GM10266 (cell line): ENCODE data around the gene TBX2.
"Not testable (repeated sequence)": the region's sequence is repeated elsewhere in the genome, so short reads cannot be mapped to it uniquely, and the experiment has no call there.

Experiments used
- DNase-seq: peaks from one replicate; pipeline ENCODE4 v3.0.0; 2012; ENCODE audit errors: extremely low spot score
- TF ChIP-seq, protein P1 (sequence below): IDR thresholded peaks from 2 replicates; pipeline ENCODE4 v1.5.1; 2012; ENCODE audit warnings: mild to moderate bottlenecking, low read depth; ENCODE audit not compliant: control insufficient read depth, insufficient read depth; ENCODE audit errors: missing control alignments

TBX2 gene

DNA sequence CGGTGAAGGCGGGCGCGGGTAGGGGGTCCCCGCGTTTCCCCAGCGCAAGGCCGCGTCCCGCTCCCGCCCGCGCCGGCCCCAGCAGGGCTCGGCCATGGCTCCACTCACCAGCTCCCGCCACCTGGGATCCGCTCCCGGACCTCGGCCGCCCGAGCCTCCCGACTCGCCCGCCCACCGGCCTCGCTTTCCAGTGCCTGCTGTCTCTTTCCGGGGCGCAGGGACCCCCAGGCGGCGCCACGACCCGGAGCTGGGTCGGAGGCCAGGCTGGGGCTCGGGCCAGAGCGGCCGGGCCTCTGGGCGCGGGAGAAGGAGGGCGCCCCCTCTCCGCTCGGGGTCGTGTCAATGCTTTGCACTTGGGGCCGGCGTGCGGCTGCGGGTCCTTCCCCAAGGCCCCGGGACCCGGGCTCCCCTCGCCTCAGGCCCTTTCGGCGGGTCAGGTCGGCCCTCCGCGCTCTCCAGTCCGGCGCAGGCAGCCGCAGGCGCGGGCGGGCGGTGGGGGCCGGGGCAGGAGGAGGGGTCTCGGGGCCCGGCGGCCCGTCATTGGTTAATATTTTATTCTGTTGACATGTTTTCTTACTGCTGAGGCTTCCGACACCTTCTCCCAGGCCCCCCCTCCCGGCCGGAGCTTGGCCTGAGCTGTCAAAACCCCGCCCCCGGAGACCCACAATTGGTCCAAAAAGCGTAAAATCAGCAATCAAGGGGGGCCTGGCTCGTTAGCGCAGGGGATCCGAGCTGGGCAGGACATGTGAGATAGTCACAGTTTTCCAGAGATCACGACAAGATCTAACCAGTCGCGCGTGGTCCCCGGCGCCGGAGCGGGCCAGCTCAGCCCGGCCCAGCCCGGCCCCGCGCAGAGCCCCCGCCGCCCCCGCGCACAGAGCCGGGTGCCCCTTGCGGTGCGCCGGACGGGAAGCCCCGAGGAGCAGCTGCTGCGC is at the start of gene TBX2:
TSS of gene TBX2 (plus strand) at position 713 of the 935 bp plus-strand sequence. CDS start 334 bp downstream, outside the sequence.
- no peak for DNase-seq
- TF ChIP-seq, protein P1, sequence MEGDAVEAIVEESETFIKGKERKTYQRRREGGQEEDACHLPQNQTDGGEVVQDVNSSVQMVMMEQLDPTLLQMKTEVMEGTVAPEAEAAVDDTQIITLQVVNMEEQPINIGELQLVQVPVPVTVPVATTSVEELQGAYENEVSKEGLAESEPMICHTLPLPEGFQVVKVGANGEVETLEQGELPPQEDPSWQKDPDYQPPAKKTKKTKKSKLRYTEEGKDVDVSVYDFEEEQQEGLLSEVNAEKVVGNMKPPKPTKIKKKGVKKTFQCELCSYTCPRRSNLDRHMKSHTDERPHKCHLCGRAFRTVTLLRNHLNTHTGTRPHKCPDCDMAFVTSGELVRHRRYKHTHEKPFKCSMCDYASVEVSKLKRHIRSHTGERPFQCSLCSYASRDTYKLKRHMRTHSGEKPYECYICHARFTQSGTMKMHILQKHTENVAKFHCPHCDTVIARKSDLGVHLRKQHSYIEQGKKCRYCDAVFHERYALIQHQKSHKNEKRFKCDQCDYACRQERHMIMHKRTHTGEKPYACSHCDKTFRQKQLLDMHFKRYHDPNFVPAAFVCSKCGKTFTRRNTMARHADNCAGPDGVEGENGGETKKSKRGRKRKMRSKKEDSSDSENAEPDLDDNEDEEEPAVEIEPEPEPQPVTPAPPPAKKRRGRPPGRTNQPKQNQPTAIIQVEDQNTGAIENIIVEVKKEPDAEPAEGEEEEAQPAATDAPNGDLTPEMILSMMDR: no peak

DNA sequence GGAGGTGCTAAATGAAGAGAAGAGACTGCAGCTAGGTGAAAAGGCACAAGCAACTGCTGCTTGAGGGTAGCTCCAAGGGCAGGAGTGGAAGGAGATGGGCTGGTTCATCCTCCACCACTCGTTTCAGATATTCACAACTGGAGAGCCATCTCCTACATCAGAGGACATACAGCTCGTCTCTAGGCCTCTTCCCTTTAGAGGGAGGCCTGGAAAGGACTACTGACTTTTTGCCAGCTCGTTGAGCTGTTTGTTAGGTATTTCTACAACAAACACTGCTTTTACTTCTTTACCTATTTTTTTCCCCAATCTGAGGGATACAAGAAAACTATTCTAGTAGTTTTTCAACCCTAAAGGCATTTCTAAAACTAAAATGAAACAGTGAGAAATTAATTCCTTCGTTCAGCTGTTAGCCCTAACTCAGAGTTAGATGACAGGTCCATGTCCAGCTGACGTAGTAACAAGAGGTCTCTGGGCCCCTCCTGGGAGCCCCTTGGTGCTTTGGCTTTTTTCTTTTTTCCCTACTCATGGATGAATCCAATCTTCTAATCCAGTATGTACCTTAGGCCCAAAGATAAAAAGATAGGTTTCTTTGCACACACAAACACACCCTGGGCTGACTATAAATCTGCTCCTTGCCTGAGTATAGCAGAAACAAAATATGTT is 47.8 kb upstream of the TBX2 start:
- no peak for DNase-seq
- TF ChIP-seq, protein P1: no peak

DNA sequence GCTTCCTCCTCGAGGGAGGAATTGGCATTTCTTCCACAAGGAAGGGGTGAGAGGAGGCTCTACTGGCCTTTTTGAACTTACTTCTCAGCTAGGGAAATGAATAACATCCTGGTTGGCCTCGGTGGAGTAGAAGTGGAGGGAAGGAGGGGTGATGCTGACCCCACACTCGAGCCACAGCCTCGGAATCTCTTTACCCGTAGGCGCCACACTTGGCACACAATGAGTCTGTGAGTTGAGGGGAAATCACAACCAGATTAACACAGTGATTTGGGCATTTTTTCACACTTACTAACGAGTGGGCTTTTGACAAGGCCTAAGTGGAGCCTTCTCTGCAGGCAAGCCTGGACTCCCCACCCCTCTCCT is 47.3 kb upstream of the TBX2 start:
- TF ChIP-seq, protein P1: no peak
- DNase-seq: no peak

DNA sequence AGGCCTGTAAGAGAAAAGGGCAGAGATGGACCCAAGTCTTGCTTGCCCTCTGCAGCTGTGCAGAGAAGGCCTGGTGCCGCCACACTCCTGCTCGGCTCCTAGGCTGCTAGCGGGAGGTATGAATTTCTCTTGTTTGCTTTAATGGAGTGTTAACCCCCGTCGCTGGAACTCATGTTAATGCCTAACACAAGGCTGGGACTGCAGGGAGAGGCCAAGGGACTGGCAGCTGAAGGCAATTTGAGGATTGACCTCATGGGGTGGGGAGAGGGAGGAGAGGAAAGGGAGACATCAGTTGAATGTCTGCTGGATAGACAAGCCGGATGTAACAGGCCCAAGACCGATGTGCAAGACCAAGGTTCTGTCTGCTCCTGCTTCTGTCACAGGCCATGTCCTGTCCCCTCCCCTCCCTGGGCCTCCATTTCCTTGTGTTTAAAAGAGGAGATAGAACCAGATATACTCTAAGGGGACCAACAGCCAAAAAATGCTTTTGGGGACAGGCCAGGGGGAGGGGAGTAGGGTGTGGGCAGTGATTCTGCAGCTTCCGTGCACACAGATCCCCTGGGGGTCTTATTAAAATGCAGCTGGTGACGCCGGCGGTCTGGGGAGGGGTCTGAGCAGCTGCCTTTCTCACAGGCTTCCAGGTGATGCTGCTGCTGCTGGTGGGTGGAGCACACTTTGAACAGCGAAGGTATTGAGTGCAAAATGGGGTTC is 46.7 kb upstream of the TBX2 start:
- TF ChIP-seq, protein P1: no peak
- DNase-seq: no peak

DNA sequence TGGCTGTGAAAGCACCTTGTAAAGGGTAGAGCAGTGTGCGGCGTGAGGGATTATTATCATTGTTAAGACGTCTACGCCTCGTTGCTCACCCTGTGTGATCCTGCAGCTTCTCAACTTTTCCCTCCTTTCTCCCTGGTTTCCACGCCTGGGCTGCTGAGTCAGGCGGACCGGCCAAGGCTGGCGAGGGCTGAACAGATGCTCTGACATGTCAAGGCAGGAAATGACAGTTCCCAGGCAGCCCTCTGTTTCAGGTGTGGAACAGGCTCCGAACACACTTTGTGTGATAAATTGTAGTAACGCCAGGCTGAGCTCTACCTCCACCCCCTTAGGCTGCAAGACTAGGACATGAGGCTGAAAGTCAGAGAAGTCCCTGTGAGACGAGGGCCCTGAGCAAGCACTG is 46.0 kb upstream of the TBX2 start:
- TF ChIP-seq, protein P1: no peak

DNA sequence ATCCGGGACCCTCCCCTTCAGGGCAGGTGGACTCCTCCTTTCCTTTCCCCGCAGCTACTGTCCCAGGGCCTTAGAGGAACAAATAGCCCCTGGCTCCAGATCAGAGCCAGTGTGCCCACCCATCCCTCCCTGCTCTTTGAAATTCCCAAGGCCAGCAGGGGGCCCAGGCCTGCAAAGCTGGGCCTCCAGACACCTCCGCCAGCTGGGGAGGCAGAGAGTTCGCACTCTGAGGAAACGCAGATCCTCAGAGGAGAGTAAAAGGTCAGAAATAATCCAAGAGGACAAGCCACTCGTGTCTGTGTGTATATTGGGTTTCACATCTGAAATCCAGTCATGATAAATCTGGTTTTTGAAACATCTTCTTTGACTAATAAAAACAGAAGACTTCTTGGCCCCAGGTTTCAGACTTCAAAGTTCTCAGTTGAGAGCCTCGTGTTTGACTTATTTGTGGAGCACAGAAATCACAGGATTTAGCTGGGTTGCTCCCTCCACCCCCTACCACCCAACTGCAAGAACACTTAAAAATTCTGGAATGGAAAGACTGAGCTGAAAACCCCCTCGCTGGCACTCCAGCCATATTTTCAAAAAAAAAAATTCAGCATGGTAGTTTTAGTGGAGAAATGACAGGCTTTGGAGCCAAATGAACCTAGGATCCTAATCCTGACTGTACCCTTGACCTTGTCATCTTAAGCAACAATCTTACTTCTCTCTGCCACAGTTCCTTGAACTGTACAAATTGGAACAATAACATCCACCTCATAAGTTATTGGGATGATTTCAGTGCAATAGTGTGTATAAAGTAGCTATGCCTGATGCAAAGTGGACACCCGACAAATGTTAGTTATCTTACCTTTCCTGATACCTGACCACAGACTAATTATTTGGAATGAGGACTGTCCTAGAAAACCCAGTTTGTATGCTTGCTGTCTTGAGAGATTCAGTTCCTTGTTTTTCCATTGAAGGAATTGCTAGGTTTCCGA is 44.5 kb upstream of the TBX2 start:
- TF ChIP-seq, protein P1: no peak
- no peak for DNase-seq

More for the DNA sequence above, 46.0 kb upstream of the TBX2 start:
- DNase-seq: no peak

DNA sequence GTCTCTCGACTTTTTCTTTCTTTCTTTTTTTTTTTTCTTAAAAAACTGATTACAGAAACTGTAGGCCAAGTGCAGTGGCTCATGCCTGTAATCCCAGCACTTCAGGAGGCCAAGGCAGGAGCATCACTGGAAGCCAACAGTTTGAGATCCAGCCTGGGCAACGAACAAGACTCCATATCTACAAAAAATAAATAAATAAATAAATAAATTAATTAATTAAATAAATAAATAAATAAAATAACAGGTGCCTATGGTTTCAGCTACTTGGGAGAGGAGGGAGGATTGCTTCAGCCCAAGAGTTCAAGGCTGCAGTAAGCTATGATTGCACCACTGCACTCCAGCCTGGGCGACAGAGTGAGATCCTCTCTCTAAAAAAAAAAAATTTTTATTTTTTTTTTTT is 42.6 kb upstream of the TBX2 start:
- DNase-seq: not testable (repeated sequence)

DNA sequence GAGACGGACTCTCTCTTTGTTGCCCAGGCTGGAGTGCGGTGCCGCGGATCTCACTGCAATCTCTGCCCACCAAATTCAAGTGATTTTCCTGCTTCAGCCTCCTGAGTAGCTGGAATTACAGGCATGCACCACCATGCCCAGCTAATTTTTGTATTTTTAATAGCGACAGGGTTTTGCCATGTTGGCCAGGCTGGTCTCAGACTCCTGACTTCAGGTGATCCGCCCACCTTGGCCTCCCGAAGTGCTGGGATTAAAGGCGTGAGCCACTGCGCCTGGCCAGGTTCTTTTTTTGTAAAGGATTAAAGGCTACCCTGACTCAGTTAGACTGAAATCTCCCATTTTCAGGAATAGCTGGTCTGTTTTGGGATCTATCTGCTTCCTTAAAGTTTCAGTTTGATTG is 40.1 kb upstream of the TBX2 start:
- DNase-seq: not testable (repeated sequence)
